Fibroblast of skin of right biceps (primary cell): Measurements from ENCODE around the gene HSP90AB1.

Source experiments
- DNase-seq: peaks from one replicate; pipeline ENCODE4 v3.0.0-alpha.2; 2013

The HSP90AB1 gene

GRCh38 chr6:44292661-44293365 lies 45.9 kb downstream of the HSP90AB1 start:
- no peak for DNase-seq

- DNase-seq: no peak
Measured at GRCh38 chr6:44294832-44295791, 48.2 kb downstream of the HSP90AB1 start.

GRCh38 chr6:44297063-44298038 lies 50.5 kb downstream of the HSP90AB1 start:
- DNase-seq: peak; percentile 28

GRCh38 chr6:44298055-44298803 lies 51.3 kb downstream of the HSP90AB1 start:
- no peak for DNase-seq

- DNase-seq: no peak
Measured at GRCh38 chr6:44298864-44299263, 52.0 kb downstream of the HSP90AB1 start.

- DNase-seq: no peak
Measured at GRCh38 chr6:44300292-44300823, 53.5 kb downstream of the HSP90AB1 start.

- no peak for DNase-seq
Measured at GRCh38 chr6:44301106-44301505, 54.2 kb downstream of the HSP90AB1 start.

- DNase-seq: no peak
Measured at GRCh38 chr6:44301782-44302564, 55.1 kb downstream of the HSP90AB1 start.

GRCh38 chr6:44302856-44303255 lies 56.0 kb downstream of the HSP90AB1 start:
- DNase-seq: no peak
